Ascending aorta (tissue), 2 donors: ENCODE results near the gene CRTC1. TPM values are rescaled to one million over a fixed set of nuclear protein-coding genes. Genes with fewer than 3 reads are reported as not detected.

Experiments
- DNase-seq, 2 donors: peaks; one replicate each; pipeline ENCODE4 v3.0.0-alpha.2; 2019; ENCODE audit warnings: low spot score in 2 of 2
- H3K27ac ChIP-seq, 2 donors: fragments of 200-600 bp; sonication (generic); one replicate each; pipeline ENCODE4 v1.5.1; 2016 to 2017; ENCODE audit warnings: mild to moderate bottlenecking in 1 of 2
- H3K27me3 ChIP-seq: fragments of 200-600 bp; sonication (generic); one replicate; pipeline ENCODE4 v1.5.1; 2017
- H3K36me3 ChIP-seq, 2 donors: fragments of 200-600 bp; sonication (generic); one replicate each; pipeline ENCODE4 v1.5.1; 2016
- H3K4me1 ChIP-seq, 2 donors: fragments of 200-600 bp; sonication (generic); one replicate each; pipeline ENCODE4 v1.5.1; 2016 to 2017; ENCODE audit warnings: mild to moderate bottlenecking in 1 of 2
- H3K4me3 ChIP-seq, 2 donors: fragments of 200-600 bp; sonication (generic); one replicate each; pipeline ENCODE4 v1.5.1; 2016 to 2017; ENCODE audit warnings: mild to moderate bottlenecking in 1 of 2
- H3K9me3 ChIP-seq, 2 donors: fragments of 200-600 bp; sonication (generic); one replicate each; pipeline ENCODE4 v1.5.1; 2016
- intact Hi-C: fragments of 100-400 bp; cut with DNase I; formaldehyde crosslinking; loops from one replicate; pipeline ENCODE4 v1.15.1; 2023
- total RNA-seq: library from RNA; depleted of rRNA; stranded (reverse); fragments of >200 nt; gene quantifications from one replicate; pipeline ENCODE4 v1.1.0, GENCODE V29; 2016
- TF ChIP-seq, protein P1 (sequence below), 3 experiments: fragments of 200-600 bp in 2 of 3; fragments of 450-650 bp in 1 of 3; sonication (generic) in 2 of 3; IDR thresholded peaks; one replicate each; pipeline ENCODE4 v1.5.1; 2016 to 2019; ENCODE audit warnings: antibody characterized with exemption in 3 of 3, mild to moderate bottlenecking in 1 of 3, moderate library complexity in 1 of 3

The CRTC1 gene
- total RNA-seq, 1 donor from 2014 or later: 10.0 TPM

DNA sequence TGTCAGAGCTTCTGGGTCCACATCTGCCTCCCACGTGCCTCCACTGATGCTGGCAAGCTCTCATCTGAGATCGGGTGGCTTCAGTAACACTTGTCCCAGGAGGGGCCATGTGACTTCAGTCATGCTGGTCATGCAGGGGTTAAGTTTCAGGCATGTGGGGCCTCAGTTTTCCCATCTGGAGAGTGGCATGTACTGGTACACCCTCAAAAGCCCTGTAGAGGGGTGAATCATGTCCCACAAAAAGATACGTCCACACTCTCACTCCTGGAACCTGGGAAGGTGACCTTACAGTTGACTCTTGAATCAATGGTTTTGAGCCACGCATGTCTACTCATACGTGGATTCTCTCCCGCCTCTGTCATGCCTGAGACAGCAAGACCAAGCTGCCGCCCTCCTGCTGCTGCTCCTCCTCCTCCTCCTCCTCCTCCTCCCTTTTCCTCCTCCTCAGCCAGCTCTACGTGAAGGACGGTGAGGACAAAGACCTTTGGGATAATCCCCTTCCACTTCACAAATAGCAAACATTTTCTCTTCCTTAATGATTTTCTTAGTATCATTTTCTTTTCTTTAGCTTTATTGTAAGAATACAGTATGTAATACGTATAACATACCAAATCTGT lies 54.0 kb downstream of the CRTC1 start:
- intact Hi-C loops: no loop called here
- H3K4me1 ChIP-seq: no peaks in the 10 kb centered on the region
- H3K27me3 ChIP-seq: no peaks in the 10 kb centered on the region
- H3K36me3 ChIP-seq: no peaks in the 10 kb centered on the region
- TF ChIP-seq, protein P1, sequence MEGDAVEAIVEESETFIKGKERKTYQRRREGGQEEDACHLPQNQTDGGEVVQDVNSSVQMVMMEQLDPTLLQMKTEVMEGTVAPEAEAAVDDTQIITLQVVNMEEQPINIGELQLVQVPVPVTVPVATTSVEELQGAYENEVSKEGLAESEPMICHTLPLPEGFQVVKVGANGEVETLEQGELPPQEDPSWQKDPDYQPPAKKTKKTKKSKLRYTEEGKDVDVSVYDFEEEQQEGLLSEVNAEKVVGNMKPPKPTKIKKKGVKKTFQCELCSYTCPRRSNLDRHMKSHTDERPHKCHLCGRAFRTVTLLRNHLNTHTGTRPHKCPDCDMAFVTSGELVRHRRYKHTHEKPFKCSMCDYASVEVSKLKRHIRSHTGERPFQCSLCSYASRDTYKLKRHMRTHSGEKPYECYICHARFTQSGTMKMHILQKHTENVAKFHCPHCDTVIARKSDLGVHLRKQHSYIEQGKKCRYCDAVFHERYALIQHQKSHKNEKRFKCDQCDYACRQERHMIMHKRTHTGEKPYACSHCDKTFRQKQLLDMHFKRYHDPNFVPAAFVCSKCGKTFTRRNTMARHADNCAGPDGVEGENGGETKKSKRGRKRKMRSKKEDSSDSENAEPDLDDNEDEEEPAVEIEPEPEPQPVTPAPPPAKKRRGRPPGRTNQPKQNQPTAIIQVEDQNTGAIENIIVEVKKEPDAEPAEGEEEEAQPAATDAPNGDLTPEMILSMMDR (IDR thresholded peaks at IDR 0.05): no peak
- H3K4me3 ChIP-seq: no peak overlapping the region
- DNase-seq: no peak
- no peaks in the 10 kb centered on the region for H3K9me3 ChIP-seq
- H3K27ac ChIP-seq: no peak overlapping the region

DNA sequence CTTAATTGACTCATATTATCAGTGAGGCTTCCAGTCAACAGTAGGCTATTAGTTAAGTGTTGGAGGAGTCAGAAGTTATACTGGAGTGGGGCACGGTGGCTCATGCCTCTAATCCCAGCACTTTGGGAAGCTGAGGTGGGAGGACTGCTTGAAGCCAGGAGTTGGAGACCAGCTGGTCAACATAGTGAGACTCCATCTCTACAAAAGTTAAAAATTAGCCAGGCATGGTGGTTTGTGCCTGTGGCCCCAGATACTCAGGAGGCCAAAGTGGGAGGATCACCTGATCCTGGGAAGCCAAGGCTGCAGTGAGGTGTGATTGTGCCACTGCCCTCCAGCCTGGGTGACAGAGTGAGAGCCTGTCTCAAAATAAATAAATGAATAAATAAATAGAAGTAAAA lies 54.5 kb downstream of the CRTC1 start:
- Histone ChIP-seq H3K27ac (no peak overlapping the region), H3K4me1 (no peaks in the 10 kb centered on the region), H3K27me3 (no peaks in the 10 kb centered on the region), H3K4me3 (no peak overlapping the region), H3K9me3 (no peaks in the 10 kb centered on the region), H3K36me3 (no peaks in the 10 kb centered on the region)
- TF ChIP-seq, protein P1 (IDR thresholded peaks at IDR 0.05): no peak
- DNase-seq: no peak
- intact Hi-C loops: no loop called here

DNA sequence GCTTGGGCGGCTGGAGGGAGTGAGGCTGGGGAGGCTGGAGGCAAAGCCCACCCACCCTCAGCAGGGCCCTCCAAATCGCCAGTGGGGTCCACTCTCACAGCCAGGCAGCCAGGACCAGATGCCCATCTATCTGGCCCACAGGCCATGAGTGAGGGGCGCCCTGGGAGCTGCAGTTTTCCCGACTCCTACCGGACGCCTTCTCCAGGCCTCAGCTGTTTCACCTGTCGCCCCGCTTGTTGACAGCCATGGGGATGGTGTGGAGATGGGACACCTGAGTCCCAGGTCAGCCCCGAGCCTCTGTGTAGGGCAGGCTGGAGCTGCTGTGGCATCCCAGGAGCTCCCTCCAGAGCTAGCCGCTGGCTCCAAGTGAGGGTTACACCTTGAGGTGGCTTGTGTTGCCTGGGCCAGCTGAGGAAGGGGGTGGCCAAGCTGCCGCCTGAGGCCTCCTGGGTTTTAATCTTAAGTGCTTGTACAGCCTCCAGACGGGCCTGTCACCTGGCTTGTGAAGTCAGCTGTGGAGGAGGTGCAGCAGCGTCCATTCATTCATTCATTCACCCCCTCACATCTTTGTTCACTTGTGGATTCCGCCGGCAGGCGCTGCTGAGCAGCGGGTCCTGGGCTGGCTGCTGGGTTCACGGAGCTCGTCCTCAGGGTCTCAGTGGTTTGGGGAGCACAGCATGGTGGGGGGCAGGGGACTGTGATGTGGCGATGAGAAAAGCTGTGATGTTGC lies 55.6 kb downstream of the CRTC1 start:
- intact Hi-C loops: no loop called here
- Histone ChIP-seq H3K4me3 (no peak overlapping the region), H3K4me1 (no peaks in the 10 kb centered on the region), H3K27me3 (no peaks in the 10 kb centered on the region), H3K27ac (no peak overlapping the region), H3K9me3 (no peaks in the 10 kb centered on the region), H3K36me3 (no peaks in the 10 kb centered on the region)
- TF ChIP-seq, protein P1 (IDR thresholded peaks at IDR 0.05): no peak
- DNase-seq: no peak

DNA sequence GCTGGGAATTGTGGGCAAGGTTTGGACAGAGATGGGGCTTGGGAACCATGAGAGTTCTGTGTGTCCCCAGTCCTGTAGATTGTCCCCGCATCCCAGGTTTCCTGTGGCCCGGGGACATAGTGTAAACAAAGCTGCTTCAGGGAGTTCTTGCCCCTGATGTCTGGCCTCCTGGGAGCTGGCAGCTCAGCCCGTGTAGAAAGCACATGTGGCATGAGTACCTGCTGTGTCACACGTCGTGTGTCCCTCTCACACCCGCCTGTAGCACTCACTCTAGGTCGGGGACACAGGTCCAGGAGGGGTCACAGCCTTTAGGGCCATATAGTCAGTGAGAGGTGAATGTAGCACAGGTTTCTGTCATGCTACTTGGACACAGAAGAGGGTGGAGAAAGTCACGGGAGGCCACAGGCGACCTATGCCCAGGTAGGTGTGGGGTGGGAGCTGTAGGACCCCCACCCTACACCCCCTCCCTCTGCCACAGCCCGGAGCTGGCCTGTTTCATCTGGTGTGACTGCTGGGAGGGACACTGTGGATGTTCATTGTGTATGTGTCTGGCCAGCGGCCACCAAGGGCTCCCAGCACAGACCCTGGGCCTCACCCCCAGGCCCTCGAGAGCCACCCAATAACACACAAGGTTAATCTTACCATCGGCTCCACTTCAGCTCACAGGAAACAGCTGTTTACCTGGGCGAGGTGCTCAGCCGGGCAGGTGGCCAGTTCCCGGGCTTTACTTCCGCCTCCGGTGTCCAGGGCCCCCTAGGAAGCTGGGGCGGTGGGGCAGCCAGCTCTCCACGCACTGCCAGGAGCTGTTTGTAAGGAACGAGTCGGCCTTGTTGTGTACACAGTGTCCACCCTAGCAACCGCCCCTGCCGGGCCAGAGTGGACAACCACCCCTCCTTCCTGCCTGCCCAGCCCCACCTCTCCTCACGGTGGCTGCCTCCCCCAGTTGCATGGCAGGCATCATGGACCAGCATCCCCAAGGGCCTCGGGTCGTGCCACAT lies 57.9 kb downstream of the CRTC1 start:
- intact Hi-C loops: no loop called here
- no peak for DNase-seq

DNA sequence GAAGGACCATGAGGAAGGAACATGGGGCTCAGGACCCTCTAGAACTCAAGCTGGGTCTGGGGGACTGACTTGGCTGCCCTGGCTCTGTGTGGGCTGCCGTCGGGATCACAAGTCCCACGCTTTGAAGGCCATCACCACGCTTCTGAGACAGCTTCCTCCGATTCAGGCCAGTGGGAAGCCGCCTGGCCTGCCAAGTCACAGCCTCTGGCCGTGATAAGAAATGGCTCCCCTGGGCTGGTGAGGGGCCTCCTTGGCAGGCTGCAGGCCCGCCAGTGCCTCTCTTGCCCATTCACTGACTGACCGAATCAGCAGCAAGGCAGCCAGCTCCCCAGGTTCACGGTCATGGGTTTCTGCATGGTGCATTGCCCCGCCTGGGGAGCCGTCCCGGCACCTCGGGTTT lies 58.8 kb downstream of the CRTC1 start:
- DNase-seq: no peak
- H3K27ac ChIP-seq: no peak overlapping the region
- no peaks in the 10 kb centered on the region for H3K9me3 ChIP-seq
- no peaks in the 10 kb centered on the region for H3K27me3 ChIP-seq
- H3K36me3 ChIP-seq: no peaks in the 10 kb centered on the region
- H3K4me3 ChIP-seq: no peak overlapping the region
- TF ChIP-seq, protein P1 (IDR thresholded peaks at IDR 0.05): no peak
- H3K4me1 ChIP-seq: no peaks in the 10 kb centered on the region
- intact Hi-C loops: no loop called here

More for the DNA sequence above, 57.9 kb downstream of the CRTC1 start:
- Histone ChIP-seq H3K4me3 (no peak overlapping the region), H3K4me1 (no peaks in the 10 kb centered on the region), H3K9me3 (no peaks in the 10 kb centered on the region), H3K36me3 (no peaks in the 10 kb centered on the region), H3K27ac (no peak overlapping the region), H3K27me3 (no peaks in the 10 kb centered on the region)
- TF ChIP-seq, protein P1 (IDR thresholded peaks at IDR 0.05): no peak
